Measurements from ENCODE around the gene TMEM43. TPM values are rescaled to one million over a fixed set of nuclear protein-coding genes. Genes with fewer than 3 reads are reported as not detected.

Gene TMEM43
- total and polyA plus RNA-seq, 8 donors, result 11.2 to 31.2 (median 17.6) TPM

DNA sequence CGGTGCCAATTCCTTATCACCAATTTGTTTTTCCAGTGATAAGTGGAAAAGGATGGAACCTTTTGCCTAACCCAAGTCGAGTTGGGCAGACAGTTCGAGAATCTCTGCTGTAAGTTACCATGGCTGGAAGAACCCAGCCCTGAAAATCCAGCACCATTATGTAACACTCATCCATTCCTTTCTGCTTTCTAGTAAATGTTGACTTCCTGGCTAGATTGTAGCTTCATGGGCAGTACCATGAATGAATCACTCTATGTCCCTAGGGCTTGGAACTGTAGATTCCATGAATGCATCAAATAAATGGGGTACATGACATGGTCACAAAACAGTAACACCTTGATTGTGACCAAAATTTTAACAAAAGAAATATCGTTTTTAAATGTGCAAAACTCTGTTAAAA is 14.2 kb upstream of the TMEM43 start:
- ATAC-seq (no peak), FAIRE-seq (no peak), DNase-seq (no peak)
- TF ChIP-seq, protein P1, sequence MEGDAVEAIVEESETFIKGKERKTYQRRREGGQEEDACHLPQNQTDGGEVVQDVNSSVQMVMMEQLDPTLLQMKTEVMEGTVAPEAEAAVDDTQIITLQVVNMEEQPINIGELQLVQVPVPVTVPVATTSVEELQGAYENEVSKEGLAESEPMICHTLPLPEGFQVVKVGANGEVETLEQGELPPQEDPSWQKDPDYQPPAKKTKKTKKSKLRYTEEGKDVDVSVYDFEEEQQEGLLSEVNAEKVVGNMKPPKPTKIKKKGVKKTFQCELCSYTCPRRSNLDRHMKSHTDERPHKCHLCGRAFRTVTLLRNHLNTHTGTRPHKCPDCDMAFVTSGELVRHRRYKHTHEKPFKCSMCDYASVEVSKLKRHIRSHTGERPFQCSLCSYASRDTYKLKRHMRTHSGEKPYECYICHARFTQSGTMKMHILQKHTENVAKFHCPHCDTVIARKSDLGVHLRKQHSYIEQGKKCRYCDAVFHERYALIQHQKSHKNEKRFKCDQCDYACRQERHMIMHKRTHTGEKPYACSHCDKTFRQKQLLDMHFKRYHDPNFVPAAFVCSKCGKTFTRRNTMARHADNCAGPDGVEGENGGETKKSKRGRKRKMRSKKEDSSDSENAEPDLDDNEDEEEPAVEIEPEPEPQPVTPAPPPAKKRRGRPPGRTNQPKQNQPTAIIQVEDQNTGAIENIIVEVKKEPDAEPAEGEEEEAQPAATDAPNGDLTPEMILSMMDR (IDR thresholded peaks at IDR 0.05), result no peak
- H3K36me3 ChIP-seq, result peaks cover 0 to 20% (median 0%) of the 10 kb centered on the region in 3 donors
- no peak overlapping the region for H3K27ac ChIP-seq
- WGBS, 2 donors, result 62 to 65% methylated on average over 4 of the region's 4 CpGs
- no peak overlapping the region for H3K4me3 ChIP-seq
- no peaks in the 10 kb centered on the region for H3K4me1 ChIP-seq
- H3K9me3 ChIP-seq, result no peaks in the 10 kb centered on the region
- intact Hi-C loops (cut with DNase I), result loop anchor here in 1 of 3 donors (10.0 kb wide), 1 partner anchor 216 kb away; no protein-coding TSS in a partner anchor
- H3K27me3 ChIP-seq, result no peaks in the 10 kb centered on the region

DNA sequence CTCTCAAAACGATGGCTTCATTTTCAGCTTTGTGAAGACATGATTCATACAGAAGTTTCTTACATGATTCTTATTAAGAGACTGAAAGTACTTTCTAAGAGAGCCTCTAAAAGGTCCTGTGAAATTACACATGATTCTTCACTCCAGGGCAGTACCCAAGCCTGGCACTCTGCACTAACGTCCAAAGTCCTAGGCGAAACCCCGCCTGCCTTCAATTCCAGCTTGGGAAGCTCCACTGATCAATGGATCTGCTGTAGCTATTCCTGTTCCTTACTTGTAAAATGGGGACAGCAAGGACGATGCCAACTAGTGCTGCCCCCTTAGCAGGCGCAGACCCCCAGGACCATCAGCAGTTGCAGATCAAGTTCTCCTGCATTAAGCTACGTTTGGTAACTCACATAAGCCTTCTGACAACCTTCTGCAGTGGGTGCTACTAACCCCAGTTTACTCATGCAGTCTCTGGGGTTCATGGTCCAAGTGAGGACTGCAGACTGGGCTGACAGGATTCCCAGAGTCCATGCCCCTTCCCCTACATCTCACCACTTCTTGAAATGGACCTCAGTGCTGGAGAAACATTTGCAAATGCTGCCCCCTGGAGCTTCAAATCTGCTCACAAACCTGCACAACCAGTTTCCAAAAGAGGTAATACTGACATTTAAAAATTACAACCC is 10.8 kb upstream of the TMEM43 start:
- 82 to 84% methylated on average over 7 of the region's 7 CpGs for WGBS, 2 donors
- TF ChIP-seq, protein P1 (IDR thresholded peaks at IDR 0.05), result no peak
- DNase-seq (no peak), FAIRE-seq (no peak), ATAC-seq (peak in 2 of 4 donors; percentile 38 to 49)
- Histone ChIP-seq H3K27ac (no peak overlapping the region), H3K4me1 (peaks cover 5 to 14% (median 6%) of the 10 kb centered on the region in 3 donors), H3K27me3 (no peaks in the 10 kb centered on the region), H3K4me3 (no peak overlapping the region), H3K36me3 (peaks cover 0 to 26% (median 0%) of the 10 kb centered on the region in 3 donors), H3K9me3 (no peaks in the 10 kb centered on the region)
- intact Hi-C loops (cut with DNase I), result loop anchor here in 1 of 3 donors (10.0 kb wide), 1 partner anchor 219 kb away; no protein-coding TSS in a partner anchor

DNA sequence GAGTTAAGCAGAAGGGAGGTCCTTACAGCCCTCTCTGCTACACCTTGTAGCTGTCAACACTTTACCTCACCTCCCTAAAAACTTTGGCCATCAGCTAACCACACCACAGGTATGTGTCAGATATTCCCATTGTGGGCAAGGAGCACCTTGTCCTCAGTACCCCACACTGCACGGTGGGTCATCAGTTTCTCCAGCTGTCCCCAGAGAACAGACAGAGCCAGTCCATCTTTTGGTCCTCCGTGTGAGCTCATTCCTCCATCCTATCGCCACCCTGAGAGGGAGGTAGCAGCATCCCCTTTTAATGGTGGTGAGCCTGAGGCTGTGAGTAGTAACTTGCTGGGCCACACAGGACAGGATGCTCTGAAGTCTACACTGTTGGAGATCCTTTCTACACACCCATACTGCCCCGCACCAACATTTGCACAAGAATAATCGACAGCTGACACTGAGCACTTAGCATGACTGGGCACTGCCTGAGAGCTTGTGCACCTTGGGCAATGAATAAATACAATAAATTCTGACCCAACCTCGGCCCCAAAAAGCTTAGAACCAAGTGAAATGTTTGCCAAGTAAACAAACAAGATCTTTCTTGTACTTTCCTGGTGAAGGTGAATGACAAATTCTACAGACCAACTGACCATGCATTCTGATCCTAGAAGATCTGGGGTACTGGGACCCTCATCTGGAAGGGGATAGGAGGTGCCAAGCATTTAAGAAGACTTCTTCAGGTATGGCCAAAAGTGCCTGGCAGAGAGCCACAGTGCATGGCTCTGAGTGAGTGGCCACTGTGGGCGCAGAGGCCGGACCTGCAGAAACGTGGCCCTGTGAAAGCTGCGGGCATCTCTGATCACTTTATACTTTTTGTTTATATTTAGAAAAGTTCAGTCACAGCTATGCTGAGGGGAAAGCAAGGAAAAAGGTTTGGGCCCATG is 7.1 kb upstream of the TMEM43 start:
- DNase-seq (no peak), ATAC-seq (no peak), FAIRE-seq (no peak)
- H3K4me1 ChIP-seq, result peaks cover 5 to 21% (median 6%) of the 10 kb centered on the region in 3 donors
- H3K27me3 ChIP-seq, result no peaks in the 10 kb centered on the region
- TF ChIP-seq, protein P1 (IDR thresholded peaks at IDR 0.05), result no peak
- peaks cover 0 to 17% (median 0%) of the 10 kb centered on the region in 3 donors for H3K36me3 ChIP-seq
- H3K9me3 ChIP-seq, result no peaks in the 10 kb centered on the region
- peak overlapping the region in 2 of 4 donors; percentile 27 to 64 for H3K27ac ChIP-seq
- 84 to 86% methylated on average over 10 of the region's 10 CpGs for WGBS, 2 donors
- intact Hi-C loops (cut with DNase I), result loop anchor here in 1 of 3 donors (10.0 kb wide), 1 partner anchor 223 kb away; no protein-coding TSS in a partner anchor
- H3K4me3 ChIP-seq, result no peak overlapping the region

DNA sequence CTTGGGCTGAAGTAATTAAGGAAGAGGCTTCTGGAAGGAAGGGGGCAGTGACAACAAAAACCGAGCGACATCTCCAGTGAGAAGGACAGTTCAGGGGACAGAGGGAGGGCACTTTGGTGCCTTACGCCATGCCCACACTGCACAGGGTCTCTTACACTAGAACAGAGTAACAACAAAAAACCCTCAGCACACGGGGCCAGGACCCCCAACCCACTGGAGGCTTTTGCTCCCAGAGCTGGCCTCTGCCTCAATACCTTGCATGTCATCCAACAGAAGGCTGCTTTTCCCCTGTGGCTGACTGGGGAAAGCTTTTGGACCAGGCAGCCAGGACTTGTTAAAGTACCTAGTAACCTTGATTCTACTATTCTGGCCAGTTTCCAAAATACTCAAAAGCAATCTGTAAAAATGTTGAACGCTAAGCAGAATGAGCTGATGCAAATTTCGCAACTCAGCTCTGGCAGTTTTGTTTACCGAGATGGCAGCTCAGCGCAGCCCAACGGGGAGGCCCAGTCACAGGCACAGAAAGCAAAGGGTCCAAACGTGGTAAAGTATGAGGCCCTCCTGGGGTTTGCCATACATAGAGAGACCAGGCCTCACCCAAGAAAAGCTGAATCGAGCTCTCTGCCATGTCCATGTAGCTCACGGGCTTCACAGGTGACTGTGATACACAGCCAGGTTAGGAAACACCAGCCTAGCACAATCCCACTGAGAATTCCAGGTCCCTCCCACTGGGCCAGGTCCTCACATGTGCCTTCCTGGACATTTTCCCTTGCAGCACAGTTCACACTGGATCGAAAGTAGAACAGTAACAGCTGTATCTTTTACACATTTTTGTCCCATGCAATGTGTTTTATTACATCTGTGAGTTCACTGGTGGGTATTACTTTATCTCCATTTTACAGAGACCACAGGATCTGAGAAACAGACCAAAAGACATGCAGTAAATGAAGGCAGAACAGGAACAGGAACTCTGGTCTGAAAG is 6.2 kb upstream of the TMEM43 start:
- TF ChIP-seq, protein P1 (IDR thresholded peaks at IDR 0.05), result no peak
- Histone ChIP-seq H3K4me3 (no peak overlapping the region), H3K4me1 (peaks cover 6 to 21% (median 9%) of the 10 kb centered on the region in 3 donors), H3K9me3 (no peaks in the 10 kb centered on the region), H3K36me3 (peaks cover 0 to 13% (median 0%) of the 10 kb centered on the region in 3 donors), H3K27me3 (no peaks in the 10 kb centered on the region), H3K27ac (peak overlapping the region; percentile 27 to 70 (median 49))
- ATAC-seq (peak; percentile 70 to 85 (median 82)), FAIRE-seq (no peak), DNase-seq (peak in 2 of 6 donors; percentile 36 to 59)
- intact Hi-C loops (cut with DNase I), result loop anchor here in 1 of 3 donors (10.0 kb wide), 1 partner anchor 224 kb away; no protein-coding TSS in a partner anchor
- WGBS, 2 donors, result 37 to 40% methylated on average over 13 of the region's 13 CpGs
